CD4-positive, alpha-beta T cell treated with Interleukin-17A for 1 hour (primary cell): ENCODE measurements around the gene SYNJ2.
A peak's percentile ranks its signal among the peaks of the same experiment; 100 is the strongest.

ENCODE experiments used
- DNase-seq: peaks from one replicate; pipeline ENCODE4 v3.0.0-alpha.2; 2020

SYNJ2 gene

DNA sequence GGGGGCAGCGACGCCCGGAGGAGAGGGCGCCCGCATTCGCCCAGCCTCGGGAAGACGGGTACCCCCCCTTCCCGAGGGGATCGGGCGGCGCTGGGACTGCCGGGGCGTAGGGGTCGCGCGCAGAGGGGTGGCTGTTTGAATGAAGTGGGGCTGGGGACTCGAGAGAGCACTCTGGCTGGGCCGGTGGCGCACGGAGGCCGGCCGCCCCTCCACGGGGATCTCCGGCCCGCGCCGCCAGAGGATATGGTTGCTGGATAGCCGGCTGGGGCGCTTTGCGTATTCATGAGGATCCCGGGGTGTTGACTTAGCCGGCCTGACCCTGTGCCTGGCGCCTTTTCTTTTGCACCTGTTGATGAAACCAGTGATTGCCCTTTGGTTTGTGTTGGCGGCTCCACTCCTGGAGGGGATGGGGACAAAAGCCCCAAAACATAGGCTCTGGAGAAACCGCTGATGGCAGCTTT lies 469 bp downstream of the SYNJ2 start:
- peak; percentile 25 for DNase-seq

DNA sequence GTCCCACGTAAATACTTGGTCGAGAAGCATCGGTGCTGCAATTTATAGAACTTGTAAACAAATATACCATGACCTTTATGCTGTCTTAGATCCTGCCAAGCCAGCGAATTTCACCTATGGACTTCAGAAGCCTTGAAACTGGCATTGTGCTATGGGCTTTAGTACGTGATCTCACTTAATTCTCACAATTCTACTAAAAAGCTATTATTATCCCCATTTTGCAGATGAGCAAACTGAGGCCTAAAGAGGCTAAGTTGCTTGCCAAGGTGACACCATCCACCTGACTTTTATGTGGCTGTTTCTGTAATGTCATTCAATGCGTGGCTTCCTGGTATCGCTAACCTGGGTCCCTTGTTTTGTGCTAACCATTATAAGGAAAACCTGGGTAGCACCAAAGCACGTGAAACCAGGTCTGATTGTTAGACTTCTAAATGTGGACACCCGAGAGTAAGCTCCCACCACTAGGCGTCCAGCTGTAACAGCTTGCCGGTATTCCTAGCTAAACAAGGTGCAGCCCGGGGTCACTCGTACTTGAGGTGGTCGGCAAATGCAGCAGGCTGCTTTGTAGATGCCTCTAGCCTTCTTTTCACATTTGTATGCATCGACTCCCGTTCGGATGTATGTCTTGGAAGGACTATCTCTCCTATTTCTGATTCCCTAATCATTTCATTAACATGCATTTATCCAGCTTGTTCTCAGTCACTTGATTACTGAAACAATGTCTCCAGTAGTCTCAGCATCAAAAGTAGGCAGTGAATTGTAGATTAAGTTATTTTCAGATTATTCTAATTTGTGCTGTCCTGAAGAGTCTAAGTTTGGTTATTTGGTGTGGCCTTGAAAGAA lies 1.1 kb downstream of the SYNJ2 start:
- peak; percentile 25 for DNase-seq

DNA sequence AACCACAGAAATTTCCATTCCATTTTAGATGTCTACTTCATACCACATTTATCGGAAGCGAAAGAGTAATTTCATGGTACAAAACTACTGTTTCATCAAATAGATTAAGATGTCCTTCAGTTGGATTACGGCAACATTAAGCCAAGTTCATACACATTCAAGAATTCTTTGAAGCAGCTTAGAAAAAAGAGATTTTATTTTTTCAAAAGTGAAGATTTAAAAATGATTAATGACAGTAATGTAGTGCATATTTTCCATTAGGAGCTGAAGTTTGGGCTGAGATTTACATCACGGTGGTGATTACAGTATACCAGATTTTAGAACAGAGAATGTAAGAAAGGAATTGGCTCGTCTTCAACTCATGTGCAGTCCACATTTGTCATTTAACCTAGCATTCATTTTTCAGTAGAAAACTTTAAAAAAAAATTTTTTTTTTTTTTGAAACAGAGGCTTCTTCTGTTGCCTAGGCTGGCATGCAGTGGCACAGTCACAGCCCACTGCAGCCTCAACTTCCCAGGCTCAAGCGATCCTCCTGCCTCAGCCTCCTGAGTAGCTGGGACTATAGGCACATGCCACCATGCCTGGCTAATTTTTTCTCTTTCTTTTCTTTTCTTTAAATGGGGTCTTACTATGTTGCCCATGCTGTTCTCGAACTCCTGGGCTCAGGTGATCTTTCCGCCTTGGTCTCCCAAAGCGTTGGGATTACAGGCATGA lies 1.9 kb downstream of the SYNJ2 start:
- no peak for DNase-seq

DNA sequence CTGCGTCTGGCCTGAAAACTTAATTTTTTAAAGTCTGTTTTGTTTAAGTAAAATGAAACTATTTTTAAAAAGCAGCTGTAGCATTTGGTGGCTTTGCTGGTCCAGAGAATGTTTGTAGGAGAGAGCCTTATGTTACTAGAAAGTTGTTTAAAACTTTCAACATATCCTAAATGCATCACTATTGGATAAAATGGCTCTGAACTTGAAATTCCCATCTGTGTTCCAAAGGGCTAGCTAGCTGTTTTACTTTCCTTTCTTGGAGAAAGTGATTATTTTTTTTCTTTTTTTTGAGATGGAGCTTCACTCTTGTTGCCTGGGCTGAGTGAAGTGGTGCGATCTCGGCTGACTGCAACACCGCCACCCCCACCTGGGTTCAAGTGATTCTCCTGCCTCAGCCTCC lies 2.5 kb downstream of the SYNJ2 start:
- DNase-seq = no peak

DNA sequence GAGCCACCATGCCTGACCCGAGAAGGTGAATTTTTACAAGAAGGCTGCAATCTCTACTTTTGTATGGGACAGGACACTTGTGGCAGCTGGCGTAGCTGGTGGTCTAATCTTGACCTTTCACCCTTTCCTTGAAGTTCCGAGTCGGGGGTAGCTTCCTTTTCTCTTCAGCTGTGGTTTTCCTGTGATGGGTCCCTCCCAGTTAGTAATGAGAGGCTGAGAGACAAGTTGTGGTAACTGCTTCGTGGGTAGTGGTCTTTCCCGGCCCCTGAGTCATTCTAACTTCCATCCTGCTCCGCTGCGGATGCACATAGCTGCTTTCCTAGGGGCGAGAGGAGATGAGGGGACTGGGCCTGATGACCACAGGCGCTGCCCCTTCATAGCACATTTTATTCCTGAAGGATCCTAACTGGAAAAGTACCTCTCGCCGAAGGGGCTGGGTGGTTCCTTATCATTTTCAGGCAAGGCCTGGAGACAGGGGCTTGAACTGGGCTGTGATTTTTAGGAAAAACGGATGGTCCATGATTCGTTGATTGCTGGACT lies 3.1 kb downstream of the SYNJ2 start:
- peak; percentile 25 for DNase-seq

DNA sequence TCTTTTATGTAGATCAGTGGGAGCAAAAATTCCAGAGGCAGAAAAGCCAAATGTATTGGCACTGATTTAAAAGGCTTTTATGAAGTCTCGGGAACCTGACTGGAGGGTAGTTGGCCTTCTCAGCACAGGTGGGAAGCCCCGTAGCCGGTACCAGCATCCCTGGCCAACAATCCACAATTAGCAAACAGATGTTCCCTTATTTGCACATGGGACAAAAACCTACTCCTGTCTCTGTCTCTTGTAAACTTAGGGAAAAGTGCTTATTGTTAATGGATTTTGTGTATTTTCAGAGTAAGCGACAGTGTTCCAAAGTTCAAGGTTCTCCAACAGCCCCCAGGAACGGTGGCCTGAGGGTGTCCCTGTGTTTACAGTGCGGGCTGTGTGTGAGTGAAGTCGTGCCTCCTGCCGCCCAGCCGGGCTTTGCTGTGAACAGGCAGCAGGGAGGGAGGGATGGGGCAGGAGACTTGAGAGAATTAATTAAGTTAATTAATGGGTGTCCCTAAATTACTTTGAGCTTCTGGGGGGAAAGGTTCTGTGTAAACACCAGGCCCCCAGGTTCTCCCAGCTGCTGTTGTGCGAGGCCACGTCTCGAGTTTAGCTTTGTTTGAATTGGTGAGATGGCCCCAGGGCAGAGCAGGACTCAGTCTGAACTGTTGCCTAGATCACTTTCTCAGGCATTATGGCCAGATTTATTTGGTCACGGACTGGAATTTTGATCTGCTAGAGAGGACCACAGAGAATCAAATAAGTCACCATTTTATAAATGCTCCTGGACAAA lies 3.9 kb downstream of the SYNJ2 start:
- no peak for DNase-seq

DNA sequence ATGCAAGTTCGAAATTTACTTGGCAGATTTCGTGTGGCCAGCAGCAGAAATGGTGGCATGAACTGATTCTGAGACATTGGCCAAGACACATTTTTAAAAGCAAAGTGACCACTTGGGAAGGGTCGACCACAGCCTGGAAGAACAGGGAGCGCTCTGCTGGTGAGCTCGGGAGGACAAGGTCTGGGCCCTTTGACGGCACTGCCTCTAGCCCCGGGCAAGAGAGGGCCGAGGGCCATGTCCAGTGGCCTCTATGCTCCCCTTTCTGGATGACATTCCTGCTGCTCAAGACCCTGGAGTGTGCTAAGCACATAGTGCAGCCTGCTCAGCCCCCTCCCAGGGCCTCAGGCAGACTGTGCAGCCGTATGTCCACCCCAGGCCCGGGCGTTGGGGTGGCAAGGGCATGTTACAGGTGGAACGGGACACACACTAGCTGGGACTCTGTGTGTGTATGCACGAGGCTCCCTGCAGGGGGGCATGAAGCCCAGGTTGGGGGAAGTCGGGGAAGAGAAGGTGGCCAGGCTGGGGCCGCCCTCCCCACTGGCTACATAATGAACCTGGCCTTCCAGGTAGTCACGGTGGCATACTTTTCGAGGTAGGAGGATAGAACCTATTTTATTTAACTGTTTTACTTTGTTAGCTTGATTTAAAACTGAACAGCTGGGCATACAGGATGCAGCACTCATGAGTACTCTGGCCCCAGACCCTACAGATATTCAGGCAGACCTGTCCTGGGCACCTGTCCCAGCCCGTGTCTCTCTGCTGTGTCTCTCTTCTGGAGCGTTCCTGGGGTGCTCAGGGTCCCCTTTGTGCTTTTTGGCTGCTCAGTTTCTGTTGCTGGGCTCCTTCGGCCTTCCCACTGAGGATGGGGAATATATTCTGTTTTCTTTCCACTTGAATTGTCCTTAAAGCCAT lies 6.4 kb downstream of the SYNJ2 start:
- no peak for DNase-seq

DNA sequence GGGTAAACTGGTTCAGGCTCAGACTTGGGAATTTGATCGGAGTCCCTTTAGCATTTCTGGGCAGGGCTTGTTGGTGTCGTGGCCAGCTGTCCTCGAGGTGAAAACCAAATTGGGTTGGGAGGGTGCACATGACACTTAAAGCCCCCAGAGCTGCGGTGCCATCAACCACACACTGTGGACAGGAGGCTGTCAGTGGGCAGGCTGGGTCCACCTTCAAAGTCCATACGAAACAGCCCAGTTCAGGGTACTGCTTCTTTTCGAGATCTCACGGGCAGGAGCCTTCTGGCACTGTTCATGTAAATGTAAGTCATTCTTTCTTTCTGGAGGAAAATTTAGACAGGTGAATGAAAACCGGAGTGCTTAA lies 7.0 kb downstream of the SYNJ2 start:
- DNase-seq = no peak

DNA sequence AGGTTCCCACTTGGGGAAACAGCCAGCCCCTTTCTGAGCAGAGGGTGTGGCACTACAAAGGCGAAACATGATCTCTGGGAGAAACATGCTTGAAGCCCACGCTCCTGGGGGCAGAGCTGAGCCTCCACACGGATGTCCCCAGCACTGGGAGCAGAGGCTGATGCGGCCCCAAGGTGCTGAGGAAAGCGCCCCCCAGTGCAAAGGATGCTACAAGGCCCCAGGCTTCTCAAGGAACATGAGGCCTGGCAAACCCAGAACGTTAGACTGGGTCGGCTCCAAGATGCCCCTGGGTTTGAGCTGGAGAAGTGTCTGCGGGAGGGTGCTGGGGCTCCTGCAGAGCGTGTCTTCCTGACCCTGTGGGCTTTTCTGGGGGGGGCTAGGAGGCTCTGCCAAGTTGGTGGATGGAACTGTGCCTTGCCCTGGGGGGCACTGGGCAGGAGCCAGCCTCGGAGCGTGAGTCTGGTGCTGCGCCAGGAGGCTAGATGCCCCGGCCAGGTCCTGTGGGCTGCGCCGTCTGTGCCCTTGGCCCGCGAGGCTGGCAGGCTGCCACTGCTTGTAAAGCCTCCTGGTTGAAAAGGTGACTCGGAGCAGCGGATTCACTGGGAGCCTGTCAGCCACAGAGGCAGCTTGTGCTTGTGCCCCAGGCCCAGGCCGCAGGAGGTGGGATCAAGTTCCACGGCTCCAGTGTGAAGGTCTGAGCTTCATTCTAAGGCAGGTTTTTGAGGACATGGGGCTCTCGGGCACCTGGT lies 8.1 kb downstream of the SYNJ2 start:
- DNase-seq = no peak

DNA sequence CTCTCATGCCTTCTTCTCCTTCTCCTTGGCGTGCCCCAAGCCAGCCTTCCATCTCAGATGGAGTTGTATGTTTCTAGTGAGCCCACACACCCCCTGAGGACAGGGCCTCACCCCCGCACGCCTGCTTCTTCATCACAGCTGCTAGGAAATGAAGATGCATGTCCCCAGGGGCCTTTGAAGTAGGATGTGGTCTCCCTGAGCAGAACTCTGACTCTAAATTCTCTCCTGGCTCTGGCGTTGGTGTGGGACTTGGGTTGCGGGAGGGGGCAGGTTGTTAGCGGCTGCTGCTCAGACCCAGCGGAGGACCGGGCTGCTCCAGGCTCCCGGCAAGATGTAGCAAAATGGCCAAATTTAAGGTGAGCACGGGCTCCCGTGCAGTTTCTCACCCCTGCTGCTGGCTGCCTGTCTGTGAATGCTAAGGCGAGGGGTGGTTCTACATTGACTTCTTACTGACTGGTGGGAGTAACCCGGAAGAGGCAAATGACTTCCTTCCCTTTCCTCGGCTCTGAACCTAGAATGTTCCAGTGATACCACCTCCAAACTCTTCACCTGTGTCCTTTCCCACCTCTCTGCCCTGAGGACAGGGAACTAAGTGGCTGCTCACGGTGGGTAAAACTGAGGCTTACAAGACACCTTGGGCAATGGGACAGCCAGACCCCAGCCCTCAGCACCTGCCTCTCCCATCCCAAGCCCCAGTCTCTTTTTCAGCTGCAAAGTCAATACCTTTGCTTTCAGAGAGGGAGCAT lies 8.8 kb downstream of the SYNJ2 start:
- DNase-seq = no peak

DNA sequence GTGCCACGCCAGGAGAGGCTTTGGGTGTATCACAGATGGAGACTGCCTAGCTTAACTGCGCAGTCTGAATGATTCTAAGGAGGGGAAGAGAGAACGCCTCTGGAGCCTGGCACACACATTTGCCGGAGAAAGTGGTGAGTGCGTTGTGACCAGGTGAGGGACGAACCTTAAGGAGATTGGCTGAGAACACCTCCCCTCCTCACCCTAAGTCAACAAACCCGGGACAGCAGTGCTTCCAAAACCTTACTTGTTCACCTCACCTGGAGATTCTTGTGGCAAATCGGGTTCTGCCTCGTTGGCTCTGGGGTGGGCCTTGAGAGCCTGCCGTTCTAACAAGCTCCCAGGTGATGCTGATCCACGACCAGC lies 9.4 kb downstream of the SYNJ2 start:
- DNase-seq = no peak

DNA sequence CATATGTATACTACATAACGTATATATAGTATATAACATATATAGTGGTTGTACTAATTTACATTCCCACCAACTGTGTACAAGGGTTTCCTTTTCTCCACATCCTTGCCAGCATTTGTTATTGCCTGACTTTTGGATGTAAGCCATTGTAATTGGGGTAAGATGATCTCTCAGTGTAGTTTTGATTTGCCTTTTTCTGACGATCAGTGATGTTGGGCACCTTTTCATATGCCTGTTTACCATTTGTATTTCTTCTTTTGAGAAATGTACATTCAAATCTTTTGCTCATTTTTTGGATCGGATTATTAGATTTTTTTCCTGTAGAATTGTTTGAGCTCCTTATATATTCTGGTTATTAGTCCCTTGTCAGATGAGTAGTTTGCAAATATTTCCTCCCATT lies 11.4 kb downstream of the SYNJ2 start:
- DNase-seq = no peak

DNA sequence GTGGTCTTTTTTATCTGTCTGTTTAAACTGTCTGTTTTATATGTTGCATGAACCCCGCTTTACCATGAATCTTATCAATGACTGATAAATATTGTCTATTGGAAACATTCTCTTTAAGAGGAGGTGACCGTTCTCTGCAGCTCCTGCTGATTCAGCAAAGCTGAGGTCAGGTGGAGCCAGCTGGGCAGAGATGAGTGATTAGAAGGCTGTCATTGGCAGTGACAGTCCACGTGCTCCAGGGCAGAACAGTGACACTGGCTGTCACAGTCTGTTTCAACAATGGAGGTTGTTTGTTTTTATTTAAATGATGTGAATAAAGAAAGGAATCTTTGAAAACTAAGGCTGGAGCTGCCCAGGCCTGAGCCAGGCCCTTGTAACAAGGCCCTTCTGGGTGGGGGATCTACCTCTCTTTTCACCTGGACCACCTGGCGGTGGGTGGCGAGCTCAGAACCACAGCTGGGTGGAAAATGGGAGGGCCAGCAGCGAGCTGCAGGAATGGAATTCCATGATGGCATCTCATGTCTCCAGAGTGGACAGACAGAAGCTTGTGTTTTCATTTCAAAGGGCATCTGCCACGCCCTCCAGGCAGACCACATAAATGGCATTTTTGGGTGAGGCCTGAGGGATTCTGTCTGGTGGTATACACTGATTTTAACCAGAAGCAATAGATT lies 12.6 kb downstream of the SYNJ2 start:
- DNase-seq = no peak

DNA sequence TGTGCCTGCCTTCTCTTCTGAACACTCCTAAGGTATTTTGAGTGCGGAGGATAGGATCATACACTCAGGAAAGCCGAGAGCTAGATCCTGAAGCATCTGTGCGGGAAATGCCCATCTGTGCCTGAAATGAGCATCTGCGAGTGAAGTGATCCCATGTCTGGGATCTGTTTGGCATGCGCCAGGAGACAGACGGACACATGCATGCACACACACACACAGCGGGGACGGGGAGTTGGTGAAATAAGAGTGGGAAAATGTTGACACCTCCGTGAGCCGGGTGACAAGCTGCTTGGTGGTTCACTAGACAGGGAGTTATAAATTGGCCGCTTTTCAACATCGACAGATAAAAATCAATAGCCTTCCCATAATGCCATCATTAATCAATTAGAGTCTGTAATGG lies 13.8 kb downstream of the SYNJ2 start:
- no peak for DNase-seq

DNA sequence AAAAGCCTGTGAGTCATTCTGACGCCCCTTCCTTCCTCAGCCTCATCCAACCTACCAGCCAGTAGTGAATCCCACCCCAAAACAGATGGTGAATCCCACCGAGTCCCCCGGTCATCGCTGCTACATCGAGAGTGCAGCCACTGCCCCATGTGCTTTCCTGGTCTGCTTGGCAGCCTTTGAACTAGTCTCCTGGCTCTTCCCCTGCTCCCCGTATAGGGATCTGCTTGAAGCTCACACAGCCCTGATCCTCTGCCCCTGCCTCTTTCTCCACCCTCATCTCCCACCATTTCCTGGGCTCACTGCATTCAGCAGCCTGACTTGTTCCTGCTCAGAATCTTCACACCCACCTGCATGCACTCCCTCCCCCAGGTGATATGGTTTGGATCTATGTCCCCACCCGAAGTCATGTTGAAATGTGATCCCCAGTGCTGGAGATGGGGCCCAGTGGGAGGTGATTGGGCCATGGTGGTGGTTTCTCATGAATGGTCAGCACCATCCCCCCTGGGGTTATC lies 14.6 kb downstream of the SYNJ2 start:
- DNase-seq = no peak

DNA sequence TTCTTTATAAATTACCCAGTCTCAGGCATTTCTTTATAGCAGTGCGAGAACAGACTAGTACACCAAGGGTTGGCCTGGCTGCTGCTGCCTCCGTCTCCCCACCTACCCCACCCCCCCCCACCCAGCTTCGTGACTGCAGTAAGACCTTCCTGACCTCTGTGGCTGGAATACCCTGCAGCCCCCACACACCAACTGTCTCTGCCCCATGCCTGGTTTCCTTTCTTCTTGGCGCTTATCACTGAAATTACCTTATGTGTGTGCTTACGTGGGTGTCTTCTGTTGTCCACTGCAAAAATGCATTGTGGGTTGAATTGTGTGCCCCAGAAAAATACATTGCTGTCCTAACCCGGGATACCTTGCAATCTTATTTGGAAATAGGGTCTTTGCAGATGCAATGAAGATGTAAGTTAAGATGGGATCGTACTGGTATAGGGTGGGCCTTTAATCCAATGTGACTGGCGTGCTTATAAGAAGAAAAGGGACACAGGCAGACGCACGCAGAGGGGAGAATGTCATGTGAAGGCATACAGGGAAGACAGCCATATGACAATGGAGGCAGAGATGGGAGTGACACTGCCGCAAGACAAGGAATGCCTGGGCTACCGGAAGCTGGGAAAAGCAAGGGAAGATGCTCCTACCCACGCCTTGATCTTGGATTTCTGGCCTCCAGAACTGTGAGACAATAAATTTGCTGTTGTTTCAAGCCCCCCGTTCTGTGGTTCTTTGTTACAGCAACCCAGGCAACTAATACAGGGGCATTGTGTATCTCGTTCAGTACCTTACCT lies 15.4 kb downstream of the SYNJ2 start:
- DNase-seq = no peak

DNA sequence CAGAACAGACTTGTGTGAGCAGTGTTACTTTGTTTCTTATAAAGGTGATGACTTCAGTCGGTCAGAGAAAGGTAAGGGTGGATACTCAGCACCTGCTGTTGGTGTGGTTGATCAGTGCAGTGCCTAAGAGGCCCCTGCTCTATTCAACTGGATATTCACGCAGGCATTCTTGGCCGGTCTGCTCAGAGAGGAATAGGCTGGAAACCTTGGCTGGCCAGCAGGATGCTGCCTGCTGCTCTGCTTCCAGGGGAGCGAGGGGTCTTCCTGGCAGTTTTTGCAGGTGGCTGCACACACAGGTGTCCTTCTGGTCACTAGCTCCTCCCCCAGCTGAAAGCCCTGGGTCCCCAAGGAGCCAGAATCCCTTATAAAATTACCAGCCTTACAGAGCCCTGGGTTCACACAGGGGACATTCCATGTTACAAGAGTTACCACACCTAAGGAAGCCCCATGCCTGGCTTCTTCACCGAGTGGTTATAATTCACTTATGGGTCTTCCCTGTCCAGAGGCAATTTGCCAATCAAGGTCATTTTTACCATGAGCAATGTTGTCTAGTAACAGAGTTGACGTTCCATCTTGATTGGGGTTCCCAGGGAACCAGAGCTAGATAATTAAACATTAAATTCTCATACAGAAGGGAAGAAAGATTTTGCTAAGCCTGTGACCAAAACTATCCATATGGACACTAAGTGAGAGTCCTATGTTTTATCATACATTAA lies 16.4 kb downstream of the SYNJ2 start:
- no peak for DNase-seq

DNA sequence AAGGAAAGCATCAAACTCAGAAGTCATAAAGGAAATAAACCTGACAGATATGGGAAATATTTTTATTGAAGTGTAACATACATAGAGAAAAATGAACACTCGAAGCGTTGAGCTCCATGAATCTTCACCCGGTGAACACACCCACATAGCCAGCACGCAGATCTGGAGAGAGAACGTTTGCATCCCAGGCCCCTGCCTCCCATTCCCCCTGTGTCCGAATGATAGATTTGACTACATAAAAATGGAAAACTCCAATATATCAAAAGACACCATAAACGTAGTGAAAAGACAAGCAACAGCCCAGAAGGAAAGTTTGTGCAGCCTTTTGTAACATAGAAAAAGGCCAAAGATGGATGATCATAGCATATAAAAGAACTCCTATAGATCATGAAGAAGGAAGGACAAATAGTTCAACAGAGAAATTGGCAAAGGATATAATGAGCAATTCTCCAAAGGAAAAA lies 17.1 kb downstream of the SYNJ2 start:
- DNase-seq = no peak
